K562 (cell line): ENCODE data around the gene TESK2. TPM values are rescaled to one million over a fixed set of nuclear protein-coding genes. Genes with fewer than 3 reads are reported as not detected.
A peak's percentile ranks its signal among the peaks of the same experiment; 100 is the strongest.

ENCODE experiments used
- ARID1B ChIP-seq: fragments of 450-650 bp; IDR thresholded peaks from 2 replicates; pipeline ENCODE4 v1.6.1; 2016; ENCODE audit warnings: antibody characterized with exemption, mild to moderate bottlenecking, inconsistent platforms
- C11orf30 ChIP-seq: fragments of 450-650 bp; IDR thresholded peaks from 2 replicates; pipeline ENCODE4 v1.6.1; 2016; ENCODE audit warnings: low read depth, mild to moderate bottlenecking
- CBFA2T3 ChIP-seq: fragments of 450-650 bp; IDR thresholded peaks from 2 replicates; pipeline ENCODE4 v1.6.1; 2017
- ELF4 ChIP-seq: fragments of 450-650 bp; formaldehyde crosslinking; IDR thresholded peaks from 2 replicates; pipeline ENCODE4 v1.4.0; 2022; ENCODE audit warnings: missing genetic modification characterization
- FOXP4 ChIP-seq: sonication (generic); formaldehyde crosslinking; IDR thresholded peaks from 2 replicates; pipeline ENCODE4 v1.8.0; 2022; ENCODE audit warnings: mild to moderate bottlenecking, missing genetic modification reagents, borderline replicate concordance
- HNRNPLL ChIP-seq: fragments of 200-400 bp; formaldehyde crosslinking; IDR thresholded peaks from 2 replicates; pipeline ENCODE4 v1.6.1; 2017; ENCODE audit warnings: low read length, low read depth, mild to moderate bottlenecking; ENCODE audit not compliant: poor library complexity, severe bottlenecking
- JUND ChIP-seq, 2 experiments: IDR thresholded peaks; 2 replicates in 1 of 2; 3 replicates in 1 of 2; pipeline ENCODE4 v1.6.1; 2011; ENCODE audit warnings: borderline replicate concordance in 2 of 2, low read depth in 2 of 2, low read length in 2 of 2, improper control_type of control experiment in 1 of 2, missing biosample characterization in 1 of 2, missing genetic modification characterization in 1 of 2, missing genetic modification reagents in 1 of 2
- KDM2B ChIP-seq: fragments of 250-450 bp; sonication (Bioruptor Pico); IDR thresholded peaks from 2 replicates; pipeline ENCODE4 v1.8.0; 2021; ENCODE audit warnings: mild to moderate bottlenecking, moderate library complexity
- ZNF12 ChIP-seq: sonication (generic); formaldehyde crosslinking; IDR thresholded peaks from 2 replicates; pipeline ENCODE4 v1.4.0; 2020; ENCODE audit warnings: mild to moderate bottlenecking, missing genetic modification reagents
- ZNF408 ChIP-seq: fragments of 250-450 bp; sonication (Bioruptor Pico); IDR thresholded peaks from 2 replicates; pipeline ENCODE4 v1.4.0; 2020; ENCODE audit warnings: low read depth, mild to moderate bottlenecking, moderate library complexity
- ZNF436 ChIP-seq: fragments of 250-450, 450-650 bp; sonication (Bioruptor Pico); formaldehyde crosslinking; IDR thresholded peaks from 2 replicates; pipeline ENCODE4 v1.7.0; 2020; ENCODE audit warnings: mild to moderate bottlenecking
- ZNF445 ChIP-seq: fragments of 250-450 bp; sonication (Bioruptor Pico); IDR thresholded peaks from 2 replicates; pipeline ENCODE4 v1.4.0; 2020; ENCODE audit warnings: low read depth, mild to moderate bottlenecking, moderate library complexity
- ZNF512 ChIP-seq: IDR thresholded peaks from 2 replicates; pipeline ENCODE4 v1.6.1; 2016; ENCODE audit warnings: missing genetic modification characterization, missing compliant biosample characterization
- ZNF584 ChIP-seq: fragments of 200-800 bp; sonication (Bioruptor generic); IDR thresholded peaks from 2 replicates; pipeline ENCODE4 v1.6.1; 2016; ENCODE audit warnings: low read depth, mild to moderate bottlenecking, missing genetic modification characterization, missing compliant biosample characterization
- ZNF696 ChIP-seq: fragments of 250-450 bp; sonication (Bioruptor Pico); conservative IDR thresholded peaks from 2 replicates; pipeline ENCODE4 v1.4.0; 2020; ENCODE audit warnings: mild to moderate bottlenecking, moderate library complexity
- polyA plus RNA-seq, 8 experiments: library from polyadenylated mRNA; depleted of rRNA in 4 of 8; stranded (reverse) in 5 of 8; unstranded in 3 of 8; fragments of >200 nt; fragmentation: Nextera tagmentation in 2 of 8; fragmentation: Illumina TruSeq in 1 of 8; extraction: Ambion mirVana in 2 of 8; extraction: Trizol in 1 of 8; gene quantifications; 2 replicates each; pipeline versions ENCODE4 v1.2.1 to v1.2.3, GENCODE V29; 2011 to 2014; ENCODE audit warnings: inconsistent platforms in 1 of 8, missing spikeins in 1 of 8
- total RNA-seq, 7 experiments: library from RNA; depleted of rRNA in 6 of 7; stranded (reverse); fragments of >200 nt in 6 of 7; fragmentation: Illumina TruSeq in 2 of 7; extraction: Trizol in 2 of 7; gene quantifications; 2 replicates each; pipeline versions ENCODE4 v1.2.1 to v1.2.3, GENCODE V29; 2011 to 2021; ENCODE audit warnings: low replicate concordance in 1 of 7
- TF ChIP-seq, protein P1 (sequence below): fragments of 450-650 bp; IDR thresholded peaks from 2 replicates; pipeline ENCODE4 v1.6.1; 2018; ENCODE audit not compliant: partially characterized antibody
- TF ChIP-seq, protein P2 (sequence below): fragments of 150-350 bp; IDR thresholded peaks from 2 replicates; pipeline ENCODE4 v1.6.1; 2014; ENCODE audit warnings: low read depth, mild to moderate bottlenecking, low read length, borderline replicate concordance

The TESK2 gene
- total and polyA plus RNA-seq, 9 of the 15 experiments (the other 6 are each of a cell fraction or from before 2014, with no cell fraction given), result 1.6 to 5.3 (median 3.7) TPM

DNA sequence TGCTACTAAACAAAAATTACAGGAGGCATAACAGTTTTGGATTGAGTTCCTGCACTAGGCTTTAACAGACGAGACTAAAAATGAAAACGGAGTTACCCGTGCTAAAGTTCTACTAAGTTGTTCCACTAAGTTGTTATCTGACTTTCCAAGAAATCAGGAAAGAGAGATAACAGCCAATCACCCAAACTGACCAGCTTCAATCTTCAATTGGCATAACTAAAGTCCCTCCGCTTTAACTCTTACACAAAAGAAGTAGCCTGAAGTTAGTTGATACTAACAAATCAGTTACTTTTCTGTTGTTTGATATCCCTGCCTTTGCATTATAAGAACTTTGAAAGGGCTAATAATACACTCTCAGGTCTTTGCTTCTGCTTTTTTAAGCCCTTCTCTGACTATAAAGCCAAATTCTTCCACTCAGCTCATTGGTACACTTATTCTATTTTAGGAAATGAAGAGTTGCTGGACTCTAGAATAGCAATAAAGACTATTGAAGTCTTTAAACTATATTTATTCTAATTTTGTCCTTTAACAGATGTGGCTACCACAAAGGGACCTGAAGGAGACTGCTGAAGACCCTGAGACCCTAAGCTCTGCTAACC is 61.3 kb downstream of the TESK2 start (continued):
- TF ChIP-seq, protein P1, sequence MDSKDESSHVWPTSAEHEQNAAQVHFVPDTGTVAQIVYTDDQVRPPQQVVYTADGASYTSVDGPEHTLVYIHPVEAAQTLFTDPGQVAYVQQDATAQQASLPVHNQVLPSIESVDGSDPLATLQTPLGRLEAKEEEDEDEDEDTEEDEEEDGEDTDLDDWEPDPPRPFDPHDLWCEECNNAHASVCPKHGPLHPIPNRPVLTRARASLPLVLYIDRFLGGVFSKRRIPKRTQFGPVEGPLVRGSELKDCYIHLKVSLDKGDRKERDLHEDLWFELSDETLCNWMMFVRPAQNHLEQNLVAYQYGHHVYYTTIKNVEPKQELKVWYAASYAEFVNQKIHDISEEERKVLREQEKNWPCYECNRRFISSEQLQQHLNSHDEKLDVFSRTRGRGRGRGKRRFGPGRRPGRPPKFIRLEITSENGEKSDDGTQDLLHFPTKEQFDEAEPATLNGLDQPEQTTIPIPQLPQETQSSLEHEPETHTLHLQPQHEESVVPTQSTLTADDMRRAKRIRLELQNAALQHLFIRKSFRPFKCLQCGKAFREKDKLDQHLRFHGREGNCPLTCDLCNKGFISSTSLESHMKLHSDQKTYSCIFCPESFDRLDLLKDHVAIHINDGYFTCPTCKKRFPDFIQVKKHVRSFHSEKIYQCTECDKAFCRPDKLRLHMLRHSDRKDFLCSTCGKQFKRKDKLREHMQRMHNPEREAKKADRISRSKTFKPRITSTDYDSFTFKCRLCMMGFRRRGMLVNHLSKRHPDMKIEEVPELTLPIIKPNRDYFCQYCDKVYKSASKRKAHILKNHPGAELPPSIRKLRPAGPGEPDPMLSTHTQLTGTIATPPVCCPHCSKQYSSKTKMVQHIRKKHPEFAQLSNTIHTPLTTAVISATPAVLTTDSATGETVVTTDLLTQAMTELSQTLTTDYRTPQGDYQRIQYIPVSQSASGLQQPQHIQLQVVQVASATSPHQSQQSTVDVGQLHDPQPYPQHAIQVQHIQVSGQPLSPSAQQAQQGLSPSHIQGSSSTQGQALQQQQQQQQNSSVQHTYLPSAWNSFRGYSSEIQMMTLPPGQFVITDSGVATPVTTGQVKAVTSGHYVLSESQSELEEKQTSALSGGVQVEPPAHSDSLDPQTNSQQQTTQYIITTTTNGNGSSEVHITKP, result peak; percentile 81
- TF ChIP-seq ZNF436, result no peak
- no peak for TF ChIP-seq HNRNPLL
- no peak for TF ChIP-seq ZNF696 (CRISPR knock-in tag)
- peak; percentile 77 for TF ChIP-seq ARID1B
- no peak for TF ChIP-seq FOXP4 (CRISPR knock-in tag)
- TF ChIP-seq KDM2B, result no peak
- TF ChIP-seq, protein P2, sequence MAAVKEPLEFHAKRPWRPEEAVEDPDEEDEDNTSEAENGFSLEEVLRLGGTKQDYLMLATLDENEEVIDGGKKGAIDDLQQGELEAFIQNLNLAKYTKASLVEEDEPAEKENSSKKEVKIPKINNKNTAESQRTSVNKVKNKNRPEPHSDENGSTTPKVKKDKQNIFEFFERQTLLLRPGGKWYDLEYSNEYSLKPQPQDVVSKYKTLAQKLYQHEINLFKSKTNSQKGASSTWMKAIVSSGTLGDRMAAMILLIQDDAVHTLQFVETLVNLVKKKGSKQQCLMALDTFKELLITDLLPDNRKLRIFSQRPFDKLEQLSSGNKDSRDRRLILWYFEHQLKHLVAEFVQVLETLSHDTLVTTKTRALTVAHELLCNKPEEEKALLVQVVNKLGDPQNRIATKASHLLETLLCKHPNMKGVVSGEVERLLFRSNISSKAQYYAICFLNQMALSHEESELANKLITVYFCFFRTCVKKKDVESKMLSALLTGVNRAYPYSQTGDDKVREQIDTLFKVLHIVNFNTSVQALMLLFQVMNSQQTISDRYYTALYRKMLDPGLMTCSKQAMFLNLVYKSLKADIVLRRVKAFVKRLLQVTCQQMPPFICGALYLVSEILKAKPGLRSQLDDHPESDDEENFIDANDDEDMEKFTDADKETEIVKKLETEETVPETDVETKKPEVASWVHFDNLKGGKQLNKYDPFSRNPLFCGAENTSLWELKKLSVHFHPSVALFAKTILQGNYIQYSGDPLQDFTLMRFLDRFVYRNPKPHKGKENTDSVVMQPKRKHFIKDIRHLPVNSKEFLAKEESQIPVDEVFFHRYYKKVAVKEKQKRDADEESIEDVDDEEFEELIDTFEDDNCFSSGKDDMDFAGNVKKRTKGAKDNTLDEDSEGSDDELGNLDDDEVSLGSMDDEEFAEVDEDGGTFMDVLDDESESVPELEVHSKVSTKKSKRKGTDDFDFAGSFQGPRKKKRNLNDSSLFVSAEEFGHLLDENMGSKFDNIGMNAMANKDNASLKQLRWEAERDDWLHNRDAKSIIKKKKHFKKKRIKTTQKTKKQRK, result no peak
- no peak for TF ChIP-seq ZNF512 (tag)
- TF ChIP-seq C11orf30, result no peak
- no peak for TF ChIP-seq ZNF408
- TF ChIP-seq JUND (IDR thresholded peaks at IDR 0.05; ENCODE audit: borderline replicate concordance, low read depth, low read length), result peak; percentile 27; the same call in 1 of the 2 replicates
- TF ChIP-seq JUND (tag; IDR thresholded peaks at IDR 0.05; ENCODE audit: borderline replicate concordance, low read depth, low read length), result no peak
- TF ChIP-seq CBFA2T3, result peak; percentile 52
- no peak for TF ChIP-seq ELF4 (CRISPR knock-in tag)
- TF ChIP-seq ZNF445, result no peak
- TF ChIP-seq ZNF12 (CRISPR knock-in tag), result no peak
- TF ChIP-seq ZNF584, result no peak
